PC-9 (cell line): ENCODE measurements around the gene ADAMTS20.

Source experiments
- EZH2 ChIP-seq: fragments of 200-600 bp; sonication (generic); IDR thresholded peaks from 2 replicates; pipeline ENCODE4 v1.8.0; 2017; ENCODE audit warnings: antibody characterized with exemption, low read depth
- TF ChIP-seq, protein P1 (sequence below): fragments of 200-600 bp; sonication (generic); conservative IDR thresholded peaks from 2 replicates; pipeline ENCODE4 v1.6.1; 2017; ENCODE audit warnings: mixed run types, antibody characterized with exemption, mild to moderate bottlenecking, moderate library complexity

DNA sequence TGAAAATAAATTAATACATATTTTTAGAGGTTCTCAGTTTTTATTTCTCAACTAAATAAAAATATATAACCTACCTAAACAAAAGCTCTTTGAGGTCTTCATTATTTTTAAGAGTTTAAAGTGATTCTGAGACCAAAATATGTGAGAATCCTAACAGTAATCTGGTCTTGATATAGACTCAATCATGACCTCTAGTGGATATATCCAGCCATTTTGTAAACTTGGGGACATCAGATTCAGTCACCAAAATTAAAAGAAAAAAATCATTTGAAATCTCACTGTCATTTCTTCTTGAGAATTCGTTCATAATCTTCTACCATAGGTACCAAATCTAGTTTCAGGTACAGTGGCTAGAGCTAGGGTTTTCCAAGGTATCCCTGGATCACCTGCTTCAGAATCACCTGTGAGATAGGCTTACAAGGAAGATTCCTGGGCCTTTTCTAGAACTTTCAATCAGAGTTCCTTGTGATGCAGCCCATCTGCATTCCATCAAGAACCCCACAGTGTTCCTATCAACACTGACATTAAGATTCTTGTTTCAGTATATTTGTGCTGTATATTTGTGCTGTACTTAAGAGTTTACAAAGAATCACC is 214.9 kb downstream of the ADAMTS20 start:
- TF ChIP-seq, protein P1, sequence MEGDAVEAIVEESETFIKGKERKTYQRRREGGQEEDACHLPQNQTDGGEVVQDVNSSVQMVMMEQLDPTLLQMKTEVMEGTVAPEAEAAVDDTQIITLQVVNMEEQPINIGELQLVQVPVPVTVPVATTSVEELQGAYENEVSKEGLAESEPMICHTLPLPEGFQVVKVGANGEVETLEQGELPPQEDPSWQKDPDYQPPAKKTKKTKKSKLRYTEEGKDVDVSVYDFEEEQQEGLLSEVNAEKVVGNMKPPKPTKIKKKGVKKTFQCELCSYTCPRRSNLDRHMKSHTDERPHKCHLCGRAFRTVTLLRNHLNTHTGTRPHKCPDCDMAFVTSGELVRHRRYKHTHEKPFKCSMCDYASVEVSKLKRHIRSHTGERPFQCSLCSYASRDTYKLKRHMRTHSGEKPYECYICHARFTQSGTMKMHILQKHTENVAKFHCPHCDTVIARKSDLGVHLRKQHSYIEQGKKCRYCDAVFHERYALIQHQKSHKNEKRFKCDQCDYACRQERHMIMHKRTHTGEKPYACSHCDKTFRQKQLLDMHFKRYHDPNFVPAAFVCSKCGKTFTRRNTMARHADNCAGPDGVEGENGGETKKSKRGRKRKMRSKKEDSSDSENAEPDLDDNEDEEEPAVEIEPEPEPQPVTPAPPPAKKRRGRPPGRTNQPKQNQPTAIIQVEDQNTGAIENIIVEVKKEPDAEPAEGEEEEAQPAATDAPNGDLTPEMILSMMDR, result peak; percentile 77
- no peak for TF ChIP-seq EZH2
